Measurements from ENCODE around the gene BCL2.

Gene BCL2

GRCh38 chr18:63166142-63166541 is 153.4 kb downstream of the BCL2 start:
- Histone ChIP-seq H3K4me2 (ENCODE audit: low read length) (no peak overlapping the region), H3K4me1 (ENCODE audit: low read length) (peaks cover 34% of the 10 kb centered on the region), H3K9me3 (ENCODE audit: insufficient read depth, low read length) (no peaks in the 10 kb centered on the region), H4K20me1 (ENCODE audit: insufficient read depth, low read length) (peaks cover 74% of the 10 kb centered on the region), H3K79me2 (ENCODE audit: low read length) (peaks cover 86% of the 10 kb centered on the region), H3K27ac (ENCODE audit: low read length) (no peak overlapping the region), H3K9ac (ENCODE audit: low read length) (no peak overlapping the region), H3K4me3 (ENCODE audit: low read length) (no peak overlapping the region), H2AFZ (ENCODE audit: low read depth, low read length) (no peak overlapping the region), H3K36me3 (replicated peaks; ENCODE audit: low read depth, low read length) (peaks cover 51% of the 10 kb centered on the region), H3K27me3 (ENCODE audit: low read depth, low read length) (no peaks in the 10 kb centered on the region)
- TF ChIP-seq EZH2phosphoT487 (IDR thresholded peaks at IDR 0.05; ENCODE audit: low read depth) (no peak), CTCF (IDR thresholded peaks at IDR 0.05; ENCODE audit: low read depth, low read length) (no peak)

GRCh38 chr18:63164396-63164795 is 155.2 kb downstream of the BCL2 start:
- Histone ChIP-seq H3K9ac (ENCODE audit: low read length) (no peak overlapping the region), H2AFZ (ENCODE audit: low read depth, low read length) (no peak overlapping the region), H3K4me3 (ENCODE audit: low read length) (no peak overlapping the region), H3K4me1 (ENCODE audit: low read length) (peaks cover 51% of the 10 kb centered on the region), H3K9me3 (ENCODE audit: insufficient read depth, low read length) (no peaks in the 10 kb centered on the region), H3K4me2 (ENCODE audit: low read length) (no peak overlapping the region), H3K79me2 (ENCODE audit: low read length) (peaks cover 86% of the 10 kb centered on the region), H3K27ac (ENCODE audit: low read length) (no peak overlapping the region), H3K36me3 (replicated peaks; ENCODE audit: low read depth, low read length) (peaks cover 37% of the 10 kb centered on the region), H3K27me3 (ENCODE audit: low read depth, low read length) (no peaks in the 10 kb centered on the region), H4K20me1 (ENCODE audit: insufficient read depth, low read length) (peaks cover 57% of the 10 kb centered on the region)
- no peak for TF ChIP-seq EZH2phosphoT487 (IDR thresholded peaks at IDR 0.05; ENCODE audit: low read depth)
- no peak for TF ChIP-seq CTCF (IDR thresholded peaks at IDR 0.05; ENCODE audit: low read depth, low read length)

GRCh38 chr18:63162271-63163014 is 157.1 kb downstream of the BCL2 start:
- no peak for TF ChIP-seq EZH2phosphoT487 (IDR thresholded peaks at IDR 0.05; ENCODE audit: low read depth)
- Histone ChIP-seq H3K4me1 (ENCODE audit: low read length) (peaks cover 70% of the 10 kb centered on the region), H3K36me3 (replicated peaks; ENCODE audit: low read depth, low read length) (peaks cover 31% of the 10 kb centered on the region), H3K79me2 (ENCODE audit: low read length) (peaks cover 91% of the 10 kb centered on the region), H3K4me3 (ENCODE audit: low read length) (peak overlapping the region; percentile 59), H3K4me2 (ENCODE audit: low read length) (peak overlapping the region; percentile 87), H3K9ac (ENCODE audit: low read length) (peak overlapping the region; percentile 64), H3K27ac (ENCODE audit: low read length) (peak overlapping the region; percentile 90), H2AFZ (ENCODE audit: low read depth, low read length) (no peak overlapping the region), H4K20me1 (ENCODE audit: insufficient read depth, low read length) (peaks cover 43% of the 10 kb centered on the region), H3K27me3 (ENCODE audit: low read depth, low read length) (no peaks in the 10 kb centered on the region), H3K9me3 (ENCODE audit: insufficient read depth, low read length) (no peaks in the 10 kb centered on the region)

GRCh38 chr18:63161761-63162195 is 157.8 kb downstream of the BCL2 start:
- H3K27ac ChIP-seq (ENCODE audit: low read length), result peak overlapping the region; percentile 90
- TF ChIP-seq EZH2phosphoT487 (IDR thresholded peaks at IDR 0.05; ENCODE audit: low read depth), result no peak; the same call in 1 of the 2 replicates
- no peak for TF ChIP-seq CTCF (IDR thresholded peaks at IDR 0.05; ENCODE audit: low read depth, low read length)
- peak overlapping the region; percentile 63 for H3K4me3 ChIP-seq (ENCODE audit: low read length)
- peak overlapping the region; percentile 74 for H3K9ac ChIP-seq (ENCODE audit: low read length)
- H3K4me2 ChIP-seq (ENCODE audit: low read length), result peak overlapping the region; percentile 87
- H3K27me3 ChIP-seq (ENCODE audit: low read depth, low read length), result no peaks in the 10 kb centered on the region
- peaks cover 36% of the 10 kb centered on the region for H4K20me1 ChIP-seq (ENCODE audit: insufficient read depth, low read length)
- H2AFZ ChIP-seq (ENCODE audit: low read depth, low read length), result no peak overlapping the region
- H3K36me3 ChIP-seq (replicated peaks; ENCODE audit: low read depth, low read length), result peaks cover 31% of the 10 kb centered on the region
- peaks cover 91% of the 10 kb centered on the region for H3K79me2 ChIP-seq (ENCODE audit: low read length)
- no peaks in the 10 kb centered on the region for H3K9me3 ChIP-seq (ENCODE audit: insufficient read depth, low read length)
- peaks cover 76% of the 10 kb centered on the region for H3K4me1 ChIP-seq (ENCODE audit: low read length)
